ENCODE measurements around the gene PCGF2.

- TF ChIP-seq POLR2A (IDR thresholded peaks at IDR 0.05) (no peak), CTCF (IDR thresholded peaks at IDR 0.05) (no peak)
These were observed 13.9 kb downstream of the PCGF2 start for GRCh38 chr17:38733982-38734973.
